Heart left ventricle (tissue), 16 donors: ENCODE data around the gene SCP2. TPM values are rescaled to one million over a fixed set of nuclear protein-coding genes. Genes with fewer than 3 reads are reported as not detected.
A peak's percentile ranks its signal among the peaks of the same experiment; 100 is the strongest.

Experiments used
- ATAC-seq, 4 donors: fragments of 200-7000 bp; cut with Tn5 transposase; one replicate each; pipeline ENCODE4 v1.9.1; 2020 to 2022; ENCODE audit warnings: moderate library complexity in 4 of 4, mild to moderate bottlenecking in 3 of 4, moderate number of reproducible peaks in 1 of 4
- DNase-seq, 5 donors: peaks; one replicate each; pipeline ENCODE4 v3.0.0-alpha.2; 2020
- H3K27ac ChIP-seq, 12 donors: fragments of 200-600 bp; sonication (generic) in 4 of 12; one replicate each; pipeline versions ENCODE4 v1.5.0 to v1.8.0; 2016 to 2022; ENCODE audit warnings: mild to moderate bottlenecking in 2 of 12
- H3K27me3 ChIP-seq, 9 donors: fragments of 200-600 bp; sonication (generic) in 2 of 9; one replicate each; pipeline versions ENCODE4 v1.5.1 to v1.8.0; 2016 to 2022; ENCODE audit warnings: mild to moderate bottlenecking in 3 of 9
- H3K36me3 ChIP-seq, 9 donors: fragments of 200-600 bp; sonication (generic) in 2 of 9; one replicate each; pipeline versions ENCODE4 v1.5.0 to v1.8.0; 2018 to 2022; ENCODE audit warnings: mild to moderate bottlenecking in 2 of 9
- H3K4me1 ChIP-seq, 12 donors: fragments of 200-600 bp; sonication (generic) in 4 of 12; one replicate each; pipeline versions ENCODE4 v1.5.0 to v1.8.0; 2016 to 2022; ENCODE audit warnings: mild to moderate bottlenecking in 3 of 12
- H3K4me3 ChIP-seq, 12 donors: fragments of 200-600 bp; sonication (generic) in 4 of 12; one replicate each; pipeline versions ENCODE4 v1.5.0 to v1.8.0; 2017 to 2022; ENCODE audit warnings: mild to moderate bottlenecking in 9 of 12, moderate library complexity in 4 of 12
- H3K9me3 ChIP-seq, 12 donors: fragments of 200-600 bp; sonication (generic) in 4 of 12; one replicate each; pipeline versions ENCODE4 v1.5.0 to v1.8.0; 2016 to 2022; ENCODE audit warnings: mild to moderate bottlenecking in 1 of 12
- POLR2A ChIP-seq, 2 donors: fragments of 450-650 bp; IDR thresholded peaks; one replicate each; pipeline ENCODE4 v1.6.1; 2017; ENCODE audit warnings: antibody characterized with exemption in 2 of 2, mild to moderate bottlenecking in 2 of 2, moderate library complexity in 2 of 2
- WGBS, 4 donors: extraction: QIAGEN DNeasy Blood & Tissue Kit in 2 of 4; methylation state at CpG; one replicate each; pipeline versions ENCODE4 v1.1.5 to v1.1.7; 2013 to 2018; 5-methylcytosine and 5-hydroxymethylcytosine counted together
- intact Hi-C, 10 donors: fragments of 100-400 bp; cut with DNase I; formaldehyde crosslinking; loops; one replicate each; pipeline versions ENCODE4 v1.11.1 to v1.14.2; 2022
- polyA plus RNA-seq, 2 donors: library from polyadenylated mRNA; stranded (reverse); fragments of 200-250 nt; gene quantifications; one replicate each; pipeline ENCODE4 v1.2.3, GENCODE V29; 2013
- total RNA-seq, 9 donors: library from RNA; depleted of rRNA in 2 of 9; stranded (reverse); fragments of >200 nt in 2 of 9; fragmentation: NEBNext Ultra II Directional in 3 of 9; extraction: Animal tissue kit (Norgen Biotek cat#: 25700) in 3 of 9; gene quantifications; one replicate each; pipeline versions ENCODE4 v1.1.0 to v1.2.4, GENCODE V29; 2016 to 2023
- TF ChIP-seq, protein P1 (sequence below), 12 donors: fragments of 200-600 bp; sonication (generic) in 4 of 12; IDR thresholded peaks; one replicate each; pipeline versions ENCODE4 v1.5.0 to v1.8.0; 2018 to 2022; ENCODE audit warnings: antibody characterized with exemption in 12 of 12, mild to moderate bottlenecking in 5 of 12
- donor health status: ischemic (EF 13 %, LVEDD 7.1; RV severe dilation, severe dysfunction).
- donor health status: healthy with polysubstance abuse.
- donor health status: DM: no; HTN: yes; CAD: no.
- donor health status: DM: no; HTN: no; CAD: no.
- donor health status: ischemic (EF 25% LVEDD 6.9; RV normal size, moderate dysfunction).
- donor health status: ischemic (EF 25% LVEDD 5.7; RV mildly dilated, moderate dysfunction).
- donor health status: healthy.
- donor health status: DM: yes; HTN: yes; CAD: no.
- donor health status: ischemic (EF 35%, LVEDD 5.7; RV mildly dilated, moderate dysfunction).
- donor health status: nonischemic (EF 11% LVEDD 7.7; RV severe dilation, severe dysfunction).
- donor health status: DM: yes; HTN: yes; CAD: no.
- donor health status: PGD.
- donor health status: ischemic (EF 29% LVEDD 5.4; RV normal size, mild dysfunction).
- donor health status: nonischemic (EF 23%, LVEDD 6.1; RV moderate dilation, normal function).

The SCP2 gene
- total and polyA plus RNA-seq, 11 donors, result 83.4 to 143 (median 132) TPM

DNA sequence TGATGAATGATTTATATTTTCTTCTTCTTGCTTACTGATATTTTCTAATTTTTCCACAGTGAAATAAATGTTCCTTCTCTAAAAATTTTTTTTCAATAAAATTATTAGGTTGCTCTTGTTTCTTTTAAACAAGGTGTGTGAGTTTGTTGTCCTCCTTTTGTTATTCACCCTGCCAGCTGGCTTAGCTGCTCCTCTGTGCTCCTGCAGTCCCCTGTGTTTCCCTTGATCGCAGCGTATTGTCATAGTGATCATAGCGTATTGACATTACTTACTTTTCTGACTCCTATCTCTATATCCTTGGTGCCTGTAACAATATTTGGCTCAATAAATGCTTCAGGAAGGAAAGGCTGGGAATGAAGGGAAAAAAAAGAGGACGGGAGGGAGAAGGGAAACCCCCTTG lies 110.1 kb downstream of the SCP2 start:
- no peak for TF ChIP-seq POLR2A (IDR thresholded peaks at IDR 0.05)
- TF ChIP-seq, protein P1, sequence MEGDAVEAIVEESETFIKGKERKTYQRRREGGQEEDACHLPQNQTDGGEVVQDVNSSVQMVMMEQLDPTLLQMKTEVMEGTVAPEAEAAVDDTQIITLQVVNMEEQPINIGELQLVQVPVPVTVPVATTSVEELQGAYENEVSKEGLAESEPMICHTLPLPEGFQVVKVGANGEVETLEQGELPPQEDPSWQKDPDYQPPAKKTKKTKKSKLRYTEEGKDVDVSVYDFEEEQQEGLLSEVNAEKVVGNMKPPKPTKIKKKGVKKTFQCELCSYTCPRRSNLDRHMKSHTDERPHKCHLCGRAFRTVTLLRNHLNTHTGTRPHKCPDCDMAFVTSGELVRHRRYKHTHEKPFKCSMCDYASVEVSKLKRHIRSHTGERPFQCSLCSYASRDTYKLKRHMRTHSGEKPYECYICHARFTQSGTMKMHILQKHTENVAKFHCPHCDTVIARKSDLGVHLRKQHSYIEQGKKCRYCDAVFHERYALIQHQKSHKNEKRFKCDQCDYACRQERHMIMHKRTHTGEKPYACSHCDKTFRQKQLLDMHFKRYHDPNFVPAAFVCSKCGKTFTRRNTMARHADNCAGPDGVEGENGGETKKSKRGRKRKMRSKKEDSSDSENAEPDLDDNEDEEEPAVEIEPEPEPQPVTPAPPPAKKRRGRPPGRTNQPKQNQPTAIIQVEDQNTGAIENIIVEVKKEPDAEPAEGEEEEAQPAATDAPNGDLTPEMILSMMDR (IDR thresholded peaks at IDR 0.05), result no peak
- ATAC-seq, result no peak
- 73 to 85% (median 78%) methylated on average over 4 of the region's 4 CpGs for WGBS, 4 donors
- Histone ChIP-seq H3K27me3 (no peaks in the 10 kb centered on the region), H3K36me3 (peaks cover 0 to 50% (median 33%) of the 10 kb centered on the region in 9 donors), H3K27ac (no peak overlapping the region), H3K9me3 (no peaks in the 10 kb centered on the region), H3K4me3 (no peak overlapping the region), H3K4me1 (peaks cover 0 to 4% (median 0%) of the 10 kb centered on the region in 12 donors)
- no peak for DNase-seq
- intact Hi-C loops, result no loop called here

DNA sequence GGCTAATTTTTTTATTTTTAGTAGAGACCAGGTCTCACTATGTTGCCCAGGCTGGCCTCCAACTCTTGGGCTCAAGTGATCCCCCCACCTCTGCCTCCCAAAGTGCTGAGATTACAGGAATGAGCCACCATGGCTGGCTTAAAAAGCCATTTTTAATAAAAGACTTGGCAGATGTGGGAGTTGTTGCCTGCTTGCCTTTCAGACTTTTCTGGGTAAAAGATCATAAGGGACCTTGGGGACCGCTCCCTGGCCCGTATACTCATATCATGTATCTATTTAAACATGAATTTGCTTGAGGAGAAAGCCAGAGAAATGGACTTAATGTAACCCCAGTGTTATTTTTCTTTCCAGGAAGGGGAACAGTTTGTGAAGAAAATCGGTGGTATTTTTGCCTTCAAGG lies 111.5 kb downstream of the SCP2 start:
- TF ChIP-seq, protein P1 (IDR thresholded peaks at IDR 0.05), result no peak
- TF ChIP-seq POLR2A (IDR thresholded peaks at IDR 0.05), result no peak
- H3K9me3 ChIP-seq, result no peaks in the 10 kb centered on the region
- H3K4me3 ChIP-seq, result no peak overlapping the region
- no peak overlapping the region for H3K27ac ChIP-seq
- no peaks in the 10 kb centered on the region for H3K27me3 ChIP-seq
- WGBS, 4 donors, result 88 to 92% (median 89%) methylated on average over 3 of the region's 3 CpGs
- ATAC-seq, result no peak
- DNase-seq, result no peak
- H3K36me3 ChIP-seq, result peaks cover 0 to 48% (median 39%) of the 10 kb centered on the region in 9 donors
- no peaks in the 10 kb centered on the region for H3K4me1 ChIP-seq
- intact Hi-C loops, result no loop called here

DNA sequence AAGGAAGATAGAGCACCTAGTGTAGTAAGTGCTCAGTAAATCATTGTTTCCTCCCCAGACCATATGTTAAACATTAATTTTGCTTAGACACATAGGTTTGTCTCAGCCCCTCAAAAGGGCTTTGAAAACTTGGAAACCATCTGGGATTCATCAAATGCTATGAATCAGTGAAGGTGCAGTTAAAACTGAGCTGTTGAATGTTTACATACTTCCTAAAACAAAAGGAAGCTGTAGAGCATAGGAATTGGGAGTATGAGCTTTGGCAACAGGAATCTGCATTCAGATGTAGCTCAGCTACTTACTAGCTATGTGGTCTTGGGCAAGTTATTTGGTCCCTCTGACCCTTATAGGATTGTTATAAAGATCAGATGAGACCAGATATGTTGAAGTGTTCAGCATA lies 116.2 kb downstream of the SCP2 start:
- TF ChIP-seq, protein P1 (IDR thresholded peaks at IDR 0.05), result no peak
- no peak for TF ChIP-seq POLR2A (IDR thresholded peaks at IDR 0.05)
- Histone ChIP-seq H3K4me1 (peaks cover 5 to 27% (median 18%) of the 10 kb centered on the region in 12 donors), H3K9me3 (no peaks in the 10 kb centered on the region), H3K27me3 (no peaks in the 10 kb centered on the region), H3K4me3 (no peak overlapping the region), H3K36me3 (peaks cover 0 to 69% (median 35%) of the 10 kb centered on the region in 9 donors), H3K27ac (peak overlapping the region in 1 of 12 donors; percentile 13)
- intact Hi-C loops, result no loop called here
- ATAC-seq (no peak), DNase-seq (no peak)

DNA sequence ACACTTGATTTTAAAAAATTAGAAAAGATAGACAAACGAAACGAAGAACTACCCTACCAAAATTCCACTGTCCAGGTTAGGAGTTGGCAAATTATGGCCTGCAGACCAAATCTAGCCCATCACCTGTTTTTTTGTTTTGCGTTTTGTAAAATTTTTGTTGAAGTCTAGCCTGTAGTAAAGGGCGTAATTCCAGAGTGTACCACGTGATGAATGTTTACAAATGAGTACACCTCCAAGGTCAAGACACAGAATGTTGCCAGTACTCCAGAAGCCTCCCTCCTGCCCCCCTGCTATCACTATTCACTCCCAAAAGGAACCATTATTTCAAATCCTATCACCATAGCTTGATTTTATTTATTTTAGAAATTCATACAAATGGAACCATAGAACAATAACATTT lies 117.8 kb downstream of the SCP2 start:
- H3K4me3 ChIP-seq, result no peak overlapping the region
- no peaks in the 10 kb centered on the region for H3K27me3 ChIP-seq
- H3K27ac ChIP-seq, result no peak overlapping the region
- DNase-seq, result no peak
- TF ChIP-seq, protein P1 (IDR thresholded peaks at IDR 0.05), result no peak
- TF ChIP-seq POLR2A (IDR thresholded peaks at IDR 0.05), result no peak
- no peak for ATAC-seq
- no peaks in the 10 kb centered on the region for H3K9me3 ChIP-seq
- WGBS, 4 donors, result 86 to 89% (median 88%) methylated on average over 5 of the region's 5 CpGs
- peaks cover 0 to 63% (median 22%) of the 10 kb centered on the region in 9 donors for H3K36me3 ChIP-seq
- intact Hi-C loops, result no loop called here
- peaks cover 5 to 44% (median 34%) of the 10 kb centered on the region in 12 donors for H3K4me1 ChIP-seq
